Upper lobe of left lung (tissue), 6 donors: ENCODE data around the gene ZNRF4. TPM values are rescaled to one million over a fixed set of nuclear protein-coding genes. Genes with fewer than 3 reads are reported as not detected.

Experiments
- ATAC-seq, 2 donors: fragments of 200-7000 bp; cut with Tn5 transposase; one replicate each; pipeline ENCODE4 v1.9.1; 2022; ENCODE audit warnings: mild to moderate bottlenecking in 2 of 2, moderate library complexity in 2 of 2; ENCODE audit not compliant: low FRiP score in 2 of 2
- DNase-seq, 2 donors: peaks; one replicate each; pipeline ENCODE4 v3.0.0-alpha.2; 2019 to 2020
- H3K27ac ChIP-seq, 4 donors: fragments of 200-600 bp; sonication (generic); one replicate each; pipeline ENCODE4 v1.5.1; 2016 to 2019
- H3K27me3 ChIP-seq, 4 donors: fragments of 200-600 bp; sonication (generic); one replicate each; pipeline ENCODE4 v1.5.1; 2017 to 2019
- H3K36me3 ChIP-seq, 4 donors: fragments of 200-600 bp; sonication (generic); one replicate each; pipeline ENCODE4 v1.5.1; 2016 to 2019
- H3K4me1 ChIP-seq, 4 donors: fragments of 200-600 bp; sonication (generic); one replicate each; pipeline ENCODE4 v1.5.1; 2018 to 2019
- H3K4me3 ChIP-seq, 4 donors: fragments of 200-600 bp; sonication (generic); one replicate each; pipeline ENCODE4 v1.5.1; 2017 to 2019; ENCODE audit warnings: mild to moderate bottlenecking in 2 of 4, moderate library complexity in 1 of 4
- H3K9me3 ChIP-seq, 4 donors: fragments of 200-600 bp; sonication (generic); one replicate each; pipeline ENCODE4 v1.5.1; 2018 to 2019
- EP300 ChIP-seq, 4 donors: sonication (generic); formaldehyde crosslinking; IDR thresholded peaks; one replicate each; pipeline ENCODE4 v1.5.1; 2017; ENCODE audit warnings: antibody characterized with exemption in 4 of 4, control low read depth in 2 of 4
- POLR2A ChIP-seq, 4 donors: fragments of 450-650 bp; IDR thresholded peaks; one replicate each; pipeline ENCODE4 v1.5.1; 2016 to 2017; ENCODE audit warnings: antibody characterized with exemption in 4 of 4, mild to moderate bottlenecking in 2 of 4
- POLR2AphosphoS5 ChIP-seq, 2 donors: sonication (generic); formaldehyde crosslinking; IDR thresholded peaks; one replicate each; pipeline ENCODE4 v1.5.1; 2017; ENCODE audit warnings: antibody characterized with exemption in 2 of 2
- WGBS, 2 donors: methylation state at CpG; one replicate each; pipeline ENCODE4 v1.1.5; 2017 to 2018; 5-methylcytosine and 5-hydroxymethylcytosine counted together
- total RNA-seq, 6 donors: library from RNA; depleted of rRNA in 4 of 6; stranded (reverse); fragments of >200 nt in 4 of 6; gene quantifications; one replicate each; pipeline versions ENCODE4 v1.1.0 to v1.2.1, GENCODE V29; 2016 to 2021
- TF ChIP-seq, protein P1 (sequence below), 6 experiments: fragments of 450-650 bp in 4 of 6; fragments of 200-600 bp in 2 of 6; sonication (generic) in 2 of 6; IDR thresholded peaks; one replicate each; pipeline ENCODE4 v1.5.1; 2016 to 2019; ENCODE audit warnings: antibody characterized with exemption in 6 of 6
- donor health status: DM: no; HTN: no; CAD: no; lungs with moderate emphysema.
- donor health status: DM: no; HTN: yes; CAD: no; lungs with severe emphysema.

The ZNRF4 gene
- total RNA-seq, 6 donors from 2014 or later, result not detected

DNA sequence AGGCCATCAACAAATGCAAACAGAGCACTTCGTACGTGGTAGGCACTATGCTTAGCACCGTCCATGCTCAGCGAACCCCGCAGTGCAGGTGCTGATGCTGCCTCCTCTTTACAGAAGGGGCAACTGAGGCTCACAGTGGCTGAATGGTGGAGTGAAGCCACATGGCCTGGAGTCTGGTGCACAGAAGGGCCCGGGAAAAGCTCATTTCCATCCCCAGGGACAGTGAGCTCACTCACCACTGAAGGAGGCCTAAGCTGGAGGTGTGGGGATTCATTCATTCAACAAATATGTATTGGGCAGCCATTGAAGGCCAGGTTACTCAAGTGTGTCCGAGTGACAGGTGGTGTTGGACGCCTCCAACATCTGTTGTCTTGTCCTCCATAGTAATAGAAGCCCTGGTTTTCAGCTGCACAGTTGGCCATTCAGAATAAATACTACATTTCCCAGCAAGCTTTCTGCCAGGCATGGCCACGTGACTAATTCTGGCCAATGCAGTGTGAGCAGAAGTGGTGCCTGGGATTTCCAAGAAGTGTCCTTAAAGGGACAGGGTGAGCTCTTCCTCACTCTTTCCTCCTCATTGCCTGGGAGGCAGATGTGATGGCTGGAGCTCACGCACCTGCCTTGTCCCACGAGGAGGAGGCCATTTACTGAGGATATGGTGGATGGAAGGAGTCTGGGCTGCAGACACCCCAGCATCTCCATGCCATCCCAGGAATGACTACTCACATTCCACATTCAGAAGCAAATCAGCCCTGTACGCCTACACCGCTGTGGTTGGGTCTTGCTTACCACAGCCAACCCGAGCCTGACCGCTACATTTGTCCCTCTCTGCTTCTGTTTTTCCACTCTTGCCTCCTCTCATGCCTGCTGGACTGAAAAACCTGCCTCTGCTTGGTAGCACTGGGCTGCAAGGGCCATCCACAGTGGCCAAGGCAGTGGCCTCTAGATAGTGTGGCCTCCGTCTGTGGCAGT lies 2.3 kb upstream of the ZNRF4 start:
- Histone ChIP-seq H3K27ac (no peak overlapping the region), H3K4me3 (no peak overlapping the region), H3K36me3 (no peaks in the 10 kb centered on the region), H3K27me3 (peaks cover 0 to 5% (median 0%) of the 10 kb centered on the region in 4 donors), H3K9me3 (no peaks in the 10 kb centered on the region), H3K4me1 (no peaks in the 10 kb centered on the region)
- 80 to 85% methylated on average over 13 to 16 of the region's 16 CpGs for WGBS, 2 donors
- TF ChIP-seq POLR2AphosphoS5 (IDR thresholded peaks at IDR 0.05) (no peak), POLR2A (IDR thresholded peaks at IDR 0.05) (no peak), EP300 (IDR thresholded peaks at IDR 0.05) (no peak)
- TF ChIP-seq, protein P1, sequence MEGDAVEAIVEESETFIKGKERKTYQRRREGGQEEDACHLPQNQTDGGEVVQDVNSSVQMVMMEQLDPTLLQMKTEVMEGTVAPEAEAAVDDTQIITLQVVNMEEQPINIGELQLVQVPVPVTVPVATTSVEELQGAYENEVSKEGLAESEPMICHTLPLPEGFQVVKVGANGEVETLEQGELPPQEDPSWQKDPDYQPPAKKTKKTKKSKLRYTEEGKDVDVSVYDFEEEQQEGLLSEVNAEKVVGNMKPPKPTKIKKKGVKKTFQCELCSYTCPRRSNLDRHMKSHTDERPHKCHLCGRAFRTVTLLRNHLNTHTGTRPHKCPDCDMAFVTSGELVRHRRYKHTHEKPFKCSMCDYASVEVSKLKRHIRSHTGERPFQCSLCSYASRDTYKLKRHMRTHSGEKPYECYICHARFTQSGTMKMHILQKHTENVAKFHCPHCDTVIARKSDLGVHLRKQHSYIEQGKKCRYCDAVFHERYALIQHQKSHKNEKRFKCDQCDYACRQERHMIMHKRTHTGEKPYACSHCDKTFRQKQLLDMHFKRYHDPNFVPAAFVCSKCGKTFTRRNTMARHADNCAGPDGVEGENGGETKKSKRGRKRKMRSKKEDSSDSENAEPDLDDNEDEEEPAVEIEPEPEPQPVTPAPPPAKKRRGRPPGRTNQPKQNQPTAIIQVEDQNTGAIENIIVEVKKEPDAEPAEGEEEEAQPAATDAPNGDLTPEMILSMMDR (IDR thresholded peaks at IDR 0.05), result no peak
- DNase-seq (no peak), ATAC-seq (no peak)

DNA sequence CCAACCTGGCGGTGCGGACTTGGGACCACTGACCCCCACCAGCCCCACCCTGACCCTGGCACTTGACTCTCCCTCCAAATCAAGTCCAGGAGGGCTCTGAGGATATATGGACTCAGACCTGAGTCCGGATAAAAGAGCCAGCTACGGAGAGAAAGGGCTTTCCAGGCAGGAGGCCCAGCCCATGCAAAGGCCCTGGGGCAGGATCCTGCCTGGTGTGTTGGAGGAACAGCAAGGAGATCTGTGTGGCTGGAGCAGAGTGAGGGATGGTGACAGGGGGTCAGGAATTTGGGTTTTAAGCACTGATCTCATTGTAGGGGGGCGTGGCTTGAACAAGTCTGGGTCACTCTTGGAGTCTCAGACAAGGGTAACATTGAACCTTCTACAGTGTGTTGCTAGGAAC lies 474 bp upstream of the ZNRF4 start:
- Histone ChIP-seq H3K36me3 (no peaks in the 10 kb centered on the region), H3K4me1 (no peaks in the 10 kb centered on the region), H3K27me3 (peaks cover 0 to 5% (median 0%) of the 10 kb centered on the region in 4 donors), H3K27ac (no peak overlapping the region), H3K4me3 (no peak overlapping the region), H3K9me3 (no peaks in the 10 kb centered on the region)
- DNase-seq (no peak), ATAC-seq (no peak)
- 57 to 76% methylated on average over 3 to 5 of the region's 5 CpGs for WGBS, 2 donors
- TF ChIP-seq POLR2A (IDR thresholded peaks at IDR 0.05) (no peak), POLR2AphosphoS5 (IDR thresholded peaks at IDR 0.05) (no peak), EP300 (IDR thresholded peaks at IDR 0.05) (no peak)
- TF ChIP-seq, protein P1 (IDR thresholded peaks at IDR 0.05), result no peak

DNA sequence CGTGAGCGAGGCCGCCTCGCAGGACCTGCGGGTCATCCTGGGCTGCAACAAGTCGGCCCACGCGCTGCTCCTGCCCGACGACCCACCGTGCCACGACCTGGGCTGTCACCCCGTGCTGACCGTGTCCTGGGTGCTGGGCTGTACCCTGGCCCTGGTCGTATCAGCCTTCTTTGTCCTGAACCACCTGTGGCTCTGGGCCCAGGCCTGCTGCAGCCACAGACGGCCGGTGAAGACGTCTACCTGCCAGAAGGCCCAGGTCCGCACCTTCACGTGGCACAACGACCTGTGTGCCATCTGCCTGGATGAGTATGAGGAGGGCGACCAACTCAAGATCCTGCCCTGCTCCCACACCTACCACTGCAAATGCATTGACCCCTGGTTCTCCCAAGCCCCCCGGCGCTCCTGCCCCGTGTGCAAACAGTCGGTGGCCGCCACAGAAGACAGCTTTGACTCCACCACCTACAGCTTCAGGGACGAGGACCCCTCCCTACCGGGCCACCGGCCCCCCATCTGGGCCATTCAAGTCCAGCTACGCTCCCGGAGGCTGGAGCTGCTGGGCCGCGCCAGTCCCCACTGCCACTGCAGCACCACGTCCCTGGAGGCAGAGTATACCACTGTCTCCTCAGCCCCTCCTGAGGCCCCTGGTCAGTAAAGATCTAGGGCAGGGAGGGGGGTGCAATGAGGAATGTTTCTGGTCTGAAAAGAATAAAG lies 1.1 kb downstream of the ZNRF4 start:
- no peaks in the 10 kb centered on the region for H3K36me3 ChIP-seq
- WGBS, 2 donors, result 88 to 89% methylated on average over 29 to 35 of the region's 35 CpGs
- no peak for TF ChIP-seq POLR2A (IDR thresholded peaks at IDR 0.05)
- TF ChIP-seq EP300 (IDR thresholded peaks at IDR 0.05), result no peak
- TF ChIP-seq, protein P1 (IDR thresholded peaks at IDR 0.05), result no peak
- TF ChIP-seq POLR2AphosphoS5 (IDR thresholded peaks at IDR 0.05), result no peak
- no peak for ATAC-seq
- no peak overlapping the region for H3K4me3 ChIP-seq
- no peaks in the 10 kb centered on the region for H3K9me3 ChIP-seq
- H3K27me3 ChIP-seq, result no peaks in the 10 kb centered on the region
- H3K4me1 ChIP-seq, result no peaks in the 10 kb centered on the region
- no peak overlapping the region for H3K27ac ChIP-seq
- DNase-seq, result peak in 1 of 2 donors; percentile 64

DNA sequence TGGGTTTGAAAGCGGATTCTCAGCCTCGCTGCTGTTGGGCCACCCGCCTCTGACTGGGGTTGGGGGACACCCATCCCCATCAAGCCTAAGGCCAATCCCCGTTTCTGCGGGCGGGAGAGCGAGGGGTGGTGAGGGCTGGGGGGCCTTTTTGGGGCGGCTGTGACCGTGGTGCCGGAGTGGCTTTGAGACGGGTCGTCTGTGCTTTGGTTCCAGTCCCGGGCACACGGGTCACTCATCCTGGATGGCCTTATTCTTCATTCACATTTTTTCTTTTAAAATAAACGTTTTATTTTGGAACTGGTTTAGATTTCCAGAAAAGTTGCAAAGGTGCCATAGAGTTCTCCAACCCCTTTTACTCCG lies 1.6 kb downstream of the ZNRF4 start:
- 81 to 85% methylated on average over 16 of the region's 16 CpGs for WGBS, 2 donors
- ATAC-seq, result no peak
- Histone ChIP-seq H3K27ac (no peak overlapping the region), H3K9me3 (no peaks in the 10 kb centered on the region), H3K27me3 (no peaks in the 10 kb centered on the region), H3K36me3 (no peaks in the 10 kb centered on the region), H3K4me3 (no peak overlapping the region), H3K4me1 (no peaks in the 10 kb centered on the region)
- no peak for DNase-seq
- TF ChIP-seq POLR2A (IDR thresholded peaks at IDR 0.05), result no peak
- no peak for TF ChIP-seq POLR2AphosphoS5 (IDR thresholded peaks at IDR 0.05)
- no peak for TF ChIP-seq EP300 (IDR thresholded peaks at IDR 0.05)
- TF ChIP-seq, protein P1 (IDR thresholded peaks at IDR 0.05), result no peak
